Fibroblast of lung (primary cell): Measurements from ENCODE around the gene TMCC3.

Experiments used
- EZH2 ChIP-seq: IDR thresholded peaks from 2 replicates; pipeline ENCODE4 v1.5.1; 2012; ENCODE audit warnings: low read length, control low read depth, mild to moderate bottlenecking; ENCODE audit errors: missing control alignments
- TF ChIP-seq, protein P1 (sequence below), 2 donors: IDR thresholded peaks in 1 of 2; conservative IDR thresholded peaks in 1 of 2; 1 replicate in 1 of 2; 2 replicates in 1 of 2; pipeline ENCODE4 v1.5.1; 2011 to 2012; ENCODE audit warnings: low read length in 2 of 2, control low read depth in 1 of 2, inconsistent platforms in 1 of 2, low read depth in 1 of 2, mild to moderate bottlenecking in 1 of 2

DNA sequence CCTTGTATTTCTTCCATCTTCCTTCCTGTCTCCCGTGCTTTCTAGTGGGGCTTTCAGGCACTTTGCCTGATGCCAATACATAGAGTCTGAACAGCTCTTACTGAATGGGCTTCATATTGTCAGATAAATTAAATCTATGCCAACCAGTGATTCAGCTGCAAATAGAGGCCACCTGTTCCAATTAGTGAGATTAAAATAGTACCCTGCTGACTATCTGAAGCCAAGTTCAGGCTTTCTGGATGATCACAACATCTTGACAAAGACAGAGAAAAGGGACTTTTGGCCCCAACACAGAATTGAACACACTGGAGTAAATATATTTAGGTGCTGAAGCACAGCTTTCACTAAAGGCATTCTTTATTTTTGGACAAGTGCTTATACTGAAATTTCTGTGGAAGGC is 11.8 kb downstream of the TMCC3 start:
- TF ChIP-seq EZH2 = no peak
- TF ChIP-seq, protein P1, sequence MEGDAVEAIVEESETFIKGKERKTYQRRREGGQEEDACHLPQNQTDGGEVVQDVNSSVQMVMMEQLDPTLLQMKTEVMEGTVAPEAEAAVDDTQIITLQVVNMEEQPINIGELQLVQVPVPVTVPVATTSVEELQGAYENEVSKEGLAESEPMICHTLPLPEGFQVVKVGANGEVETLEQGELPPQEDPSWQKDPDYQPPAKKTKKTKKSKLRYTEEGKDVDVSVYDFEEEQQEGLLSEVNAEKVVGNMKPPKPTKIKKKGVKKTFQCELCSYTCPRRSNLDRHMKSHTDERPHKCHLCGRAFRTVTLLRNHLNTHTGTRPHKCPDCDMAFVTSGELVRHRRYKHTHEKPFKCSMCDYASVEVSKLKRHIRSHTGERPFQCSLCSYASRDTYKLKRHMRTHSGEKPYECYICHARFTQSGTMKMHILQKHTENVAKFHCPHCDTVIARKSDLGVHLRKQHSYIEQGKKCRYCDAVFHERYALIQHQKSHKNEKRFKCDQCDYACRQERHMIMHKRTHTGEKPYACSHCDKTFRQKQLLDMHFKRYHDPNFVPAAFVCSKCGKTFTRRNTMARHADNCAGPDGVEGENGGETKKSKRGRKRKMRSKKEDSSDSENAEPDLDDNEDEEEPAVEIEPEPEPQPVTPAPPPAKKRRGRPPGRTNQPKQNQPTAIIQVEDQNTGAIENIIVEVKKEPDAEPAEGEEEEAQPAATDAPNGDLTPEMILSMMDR (conservative IDR thresholded peaks at IDR 0.05 in 1 of 2, IDR thresholded peaks at IDR 0.05 in 1 of 2; ENCODE audit: low read depth in 1 of 2, low read length in 2 of 2) = no peak
